Psoas muscle (tissue), 8 donors: ENCODE data around the gene MICAL3. TPM values are rescaled to one million over a fixed set of nuclear protein-coding genes. Genes with fewer than 3 reads are reported as not detected.

Experiments
- ATAC-seq, 4 donors: fragments of 200-7000 bp; cut with Tn5 transposase; one replicate each; pipeline ENCODE4 v1.9.1; 2020; ENCODE audit warnings: moderate library complexity in 3 of 4, mild to moderate bottlenecking in 2 of 4
- DNase-seq, 2 donors: peaks; one replicate each; pipeline ENCODE4 v3.0.0-alpha.2; 2020
- H3K27ac ChIP-seq: fragments of 200-600 bp; one replicate; pipeline ENCODE4 v1.8.0; 2022
- H3K27me3 ChIP-seq, 3 donors: fragments of 200-600 bp in 1 of 3; one replicate each; pipeline versions ENCODE4 v1.6.1 to v1.8.0; 2013 to 2022; ENCODE audit warnings: low read length in 2 of 3, mild to moderate bottlenecking in 2 of 3, moderate library complexity in 1 of 3; ENCODE audit not compliant: insufficient read depth in 3 of 3
- H3K36me3 ChIP-seq, 2 donors: fragments of 200-600 bp in 1 of 2; one replicate each; pipeline versions ENCODE4 v1.6.1 to v1.8.0; 2013 to 2022; ENCODE audit warnings: low read depth in 1 of 2, mild to moderate bottlenecking in 1 of 2, moderate library complexity in 1 of 2; ENCODE audit not compliant: insufficient read depth in 1 of 2
- H3K4me1 ChIP-seq: fragments of 200-600 bp; one replicate; pipeline ENCODE4 v1.8.0; 2022
- H3K4me3 ChIP-seq: fragments of 200-600 bp; one replicate; pipeline ENCODE4 v1.8.0; 2022; ENCODE audit warnings: mild to moderate bottlenecking
- H3K9me3 ChIP-seq: fragments of 200-600 bp; one replicate; pipeline ENCODE4 v1.8.0; 2022
- CTCF ChIP-seq: fragments of 200-600 bp; IDR thresholded peaks from one replicate; pipeline ENCODE4 v1.8.0; 2022; ENCODE audit warnings: antibody characterized with exemption
- WGBS, 3 donors: extraction: QIAGEN DNeasy Blood & Tissue Kit; methylation state at CpG; one replicate each; pipeline versions ENCODE4 v1.1.6 to v1.1.7; 2013; 5-methylcytosine and 5-hydroxymethylcytosine counted together
- intact Hi-C, 2 donors: fragments of 100-400 bp; cut with DNase I; formaldehyde crosslinking; loops; one replicate each; pipeline versions ENCODE4 v1.11.0 to v1.14.2; 2022
- polyA plus RNA-seq, 3 donors: library from polyadenylated mRNA; stranded (reverse); fragments of 200-250 nt; gene quantifications; one replicate each; pipeline ENCODE4 v1.2.3, GENCODE V29; 2013
- total RNA-seq, 4 donors: library from RNA; stranded (reverse); fragmentation: NEBNext Ultra II Directional in 2 of 4; extraction: Animal tissue kit (Norgen Biotek cat#: 25700) in 2 of 4; gene quantifications; one replicate each; pipeline versions ENCODE4 v1.2.1 to v1.2.4, GENCODE V29; 2021 to 2023
- donor health status: healthy with polysubstance abuse.
- donor health status: DM: no; HTN: no; CAD: no; lungs with moderate emphysema.
- donor health status: Bipolar disorder and iron deficiency.
- donor health status: healthy.
- donor health status: DM: yes; HTN: yes; CAD: no.
- donor health status: DM: no; HTN: no; CAD: no.
- donor health status: DM: no; HTN: no; CAD: no.
- donor health status: DM: yes; HTN: yes; CAD: no.

MICAL3 gene
- total and polyA plus RNA-seq, 7 donors: 2.1 to 38.3 (median 15.5) TPM

GRCh38 chr22:17920992-17921650, 103.2 kb downstream of the MICAL3 start:
- no peaks in the 10 kb centered on the region for H3K9me3 ChIP-seq
- peak overlapping the region; percentile 76 for H3K27ac ChIP-seq
- H3K27me3 ChIP-seq: no peaks in the 10 kb centered on the region
- 93 to 95% (median 93%) methylated on average over 6 of the region's 6 CpGs for WGBS, 3 donors
- H3K4me1 ChIP-seq: peaks cover 87% of the 10 kb centered on the region
- no peak for DNase-seq
- no peak for TF ChIP-seq CTCF
- H3K4me3 ChIP-seq: no peak overlapping the region
- intact Hi-C loops: no loop called here
- H3K36me3 ChIP-seq: no peaks in the 10 kb centered on the region
- peak in 2 of 4 donors; percentile 51 to 55 for ATAC-seq

DNA sequence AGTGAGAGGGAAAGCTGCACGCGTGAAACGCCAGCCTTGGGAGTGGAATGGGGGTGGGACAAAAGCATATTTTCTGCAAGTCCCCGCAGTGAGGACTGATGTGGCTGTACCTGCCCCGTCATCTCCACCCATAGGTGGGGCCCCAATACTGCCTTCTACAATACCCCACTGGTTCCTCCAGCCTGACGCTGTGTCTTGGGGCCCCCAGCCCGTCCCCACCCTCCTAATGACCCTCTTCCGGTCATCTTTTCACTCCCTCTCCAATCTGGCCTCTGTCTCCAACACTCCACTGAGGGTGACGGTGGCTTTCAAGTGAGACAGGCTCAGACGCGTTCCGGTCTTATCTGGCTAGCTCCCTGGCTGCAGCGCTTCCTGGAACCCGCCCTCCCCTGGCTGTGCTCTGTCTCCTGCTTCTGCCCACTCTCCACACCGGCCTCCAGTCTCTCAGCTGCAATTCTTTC, 104.2 kb downstream of the MICAL3 start:
- Histone ChIP-seq H3K27me3 (no peaks in the 10 kb centered on the region), H3K4me1 (peaks cover 80% of the 10 kb centered on the region), H3K27ac (peak overlapping the region; percentile 76), H3K4me3 (no peak overlapping the region), H3K9me3 (no peaks in the 10 kb centered on the region), H3K36me3 (no peaks in the 10 kb centered on the region)
- WGBS, 3 donors: 46 to 53% (median 49%) methylated on average over 15 of the region's 15 CpGs
- DNase-seq (peak in 1 of 2 donors; percentile 27), ATAC-seq (peak; percentile 46 to 70 (median 64))
- TF ChIP-seq CTCF: no peak
- intact Hi-C loops: no loop called here

- Histone ChIP-seq H3K27me3 (no peaks in the 10 kb centered on the region), H3K36me3 (no peaks in the 10 kb centered on the region), H3K27ac (peak overlapping the region; percentile 76), H3K4me1 (peaks cover 79% of the 10 kb centered on the region), H3K9me3 (no peaks in the 10 kb centered on the region), H3K4me3 (no peak overlapping the region)
- intact Hi-C loops: no loop called here
- peak in 3 of 4 donors; percentile 11 to 20 (median 18) for ATAC-seq
- no peak for TF ChIP-seq CTCF
- 54 to 70% (median 59%) methylated on average over 11 of the region's 11 CpGs for WGBS, 3 donors
- DNase-seq: no peak
These were observed 104.9 kb downstream of the MICAL3 start for GRCh38 chr22:17919276-17920144.

DNA sequence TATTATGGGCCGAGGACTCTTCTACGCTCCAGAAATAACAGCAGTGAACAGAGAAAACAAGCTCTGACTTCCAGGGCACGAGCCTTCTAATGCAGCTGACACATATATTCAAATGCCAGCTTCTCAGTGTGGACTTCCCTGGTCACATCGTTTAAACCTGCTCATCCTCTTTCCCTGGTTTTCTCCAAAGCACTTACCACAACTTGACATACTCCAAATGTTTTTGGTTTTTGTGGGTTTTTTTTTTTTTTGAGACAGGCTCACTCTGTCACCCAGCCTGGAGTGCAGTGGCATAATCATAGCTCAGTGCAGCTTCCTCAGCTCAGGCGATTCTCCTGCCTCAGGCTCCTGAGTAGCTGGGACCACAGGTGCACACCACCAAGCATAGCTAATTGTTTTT, 105.5 kb downstream of the MICAL3 start:
- Histone ChIP-seq H3K4me3 (no peak overlapping the region), H3K27ac (peak overlapping the region; percentile 76), H3K9me3 (no peaks in the 10 kb centered on the region), H3K36me3 (no peaks in the 10 kb centered on the region), H3K4me1 (peaks cover 78% of the 10 kb centered on the region), H3K27me3 (no peaks in the 10 kb centered on the region)
- 40 to 58% (median 46%) methylated on average over 5 of the region's 5 CpGs for WGBS, 3 donors
- ATAC-seq (peak in 1 of 4 donors; percentile 30), DNase-seq (no peak)
- TF ChIP-seq CTCF: no peak
- intact Hi-C loops: no loop called here
